AG04450 (cell line): ENCODE measurements around the gene DCAF8. TPM values are rescaled to one million over a fixed set of nuclear protein-coding genes. Genes with fewer than 3 reads are reported as not detected.

ENCODE experiments used
- CTCF ChIA-PET: fragments of 300-600, 350-600 bp; formaldehyde crosslinking; extraction: SDS; loops from one replicate; lab custom pipeline; 2022; ENCODE audit warnings: antibody characterized with exemption, inconsistent platforms; lab: Charles Lee
- POLR2A ChIA-PET: fragments of 350-600 bp; formaldehyde crosslinking; extraction: SDS; loops from one replicate; lab custom pipeline; 2021; ENCODE audit warnings: antibody characterized with exemption, inconsistent platforms; lab: Yijun Ruan, JAX
- DNase-seq: peaks from one replicate; pipeline ENCODE4 v3.0.0-alpha.2; 2011; ENCODE audit warnings: low read depth, low spot score
- H3K27ac ChIP-seq: one replicate; pipeline ENCODE4 v1.5.1; 2012; ENCODE audit warnings: low read depth, low read length, control low read depth
- H3K27me3 ChIP-seq: one replicate; pipeline ENCODE4 v1.6.0; 2012; ENCODE audit warnings: low read length; ENCODE audit not compliant: control insufficient read depth, insufficient read depth
- H3K4me3 ChIP-seq: 2 replicates; pipeline ENCODE4 v1.5.1; 2011; ENCODE audit warnings: mild to moderate bottlenecking, low read depth, low read length, control low read depth
- H3K9me3 ChIP-seq: 2 replicates; pipeline ENCODE4 v1.5.1; 2012; ENCODE audit warnings: low read length; ENCODE audit not compliant: control insufficient read depth, insufficient read depth
- CTCF ChIP-seq: IDR thresholded peaks from 2 replicates; pipeline ENCODE4 v1.5.1; 2011; ENCODE audit warnings: low read depth, low read length, control low read depth, inconsistent platforms
- polyA minus RNA-seq: library from RNA; depleted of rRNA, polyadenylated mRNA; stranded (reverse); fragments of >200 nt; gene quantifications from 2 replicates; pipeline ENCODE4 v1.2.3, GENCODE V29; 2011; rRNA and poly(A)+ RNA removed
- polyA plus RNA-seq: library from polyadenylated mRNA; depleted of rRNA; stranded (reverse); fragments of >200 nt; gene quantifications from 2 replicates; pipeline ENCODE4 v1.2.3, GENCODE V29; 2011; rRNA removed

DCAF8 gene
- 108 and 111 TPM in 2 replicates for polyA plus RNA-seq
- polyA minus RNA-seq = 96.4 and 105 TPM in 2 replicates

GRCh38 chr1:160261893-160262794, at the start of gene DCAF8:
TSS of gene DCAF8 (minus strand) at chr1:160262549. CDS start at chr1:160244008, 18,541 bp downstream.
- no peak for TF ChIP-seq CTCF
- H3K27ac ChIP-seq = peak within 1 kb of the TSS; percentile 94
- peak; percentile 93 for DNase-seq
- POLR2A ChIA-PET = interaction anchor here (0.6 to 2.0 kb wide), 10 partner anchors 9 to 115 kb away, joined by 3 to 12 read pairs (median 4); partner anchors contain the start of gene PEX19
- H3K9me3 ChIP-seq = no peaks in the 10 kb centered on the region; the same call in 1 of the 2 replicates
- peak within 1 kb of the TSS; percentile 100 for H3K4me3 ChIP-seq
- CTCF ChIA-PET = interaction anchor here (1.0 to 3.7 kb wide), 5 partner anchors 11 to 69 kb away, joined by 3 to 42 read pairs (median 5); no protein-coding TSS in a partner anchor
- H3K27me3 ChIP-seq = no peaks in the 10 kb centered on the region

DNA sequence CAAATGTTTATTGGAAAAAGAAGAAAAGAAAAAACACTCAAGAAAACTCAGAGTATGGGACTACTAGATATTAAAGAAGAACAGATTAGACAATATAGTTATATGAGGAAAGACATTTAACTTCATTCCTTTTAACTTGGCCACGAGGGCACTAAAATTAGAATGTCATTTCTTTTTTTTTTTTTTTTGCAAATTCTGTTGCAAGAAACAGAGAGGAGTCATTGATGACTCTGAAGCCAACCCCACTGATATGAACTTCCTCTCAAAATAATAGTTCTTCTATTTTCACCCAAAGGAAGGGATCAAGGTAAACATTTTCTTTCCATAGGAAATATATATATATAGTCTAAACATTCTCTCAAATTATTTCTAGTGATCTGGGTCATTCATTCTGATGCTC, 47.2 kb upstream of the DCAF8 start:
- Histone ChIP-seq H3K4me3 (no peak overlapping the region), H3K27me3 (no peaks in the 10 kb centered on the region), H3K9me3 (no peaks in the 10 kb centered on the region), H3K27ac (no peak overlapping the region)
- ChIA-PET CTCF (interaction anchor here (5.8 kb wide), 1 partner anchor 17 kb away, joined by 43 read pairs; no protein-coding TSS in a partner anchor), POLR2A (no interaction called here)
- DNase-seq = no peak
- no peak for TF ChIP-seq CTCF

DNA sequence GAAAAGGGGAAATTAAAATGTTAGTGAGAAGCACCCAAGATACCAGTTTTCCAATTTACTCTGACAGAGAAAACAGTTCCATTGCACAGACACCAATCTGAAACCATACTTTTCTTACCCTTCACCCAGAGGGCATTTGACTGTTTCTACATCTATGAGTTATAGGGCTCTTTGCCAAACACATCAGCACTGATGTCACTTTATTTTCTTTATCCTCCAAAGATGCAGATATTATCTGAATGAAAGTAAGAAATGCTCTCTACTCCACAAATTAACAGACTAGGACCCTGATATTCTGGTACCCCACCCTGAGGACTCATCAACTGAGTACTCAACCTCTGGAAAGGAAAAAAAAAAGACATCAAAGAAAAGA, 46.8 kb upstream of the DCAF8 start:
- ChIA-PET POLR2A (no interaction called here), CTCF (interaction anchor here (1.5 to 5.8 kb wide), 2 partner anchors 17 to 116 kb away, joined by 5 to 43 read pairs; no protein-coding TSS in a partner anchor)
- no peaks in the 10 kb centered on the region for H3K27me3 ChIP-seq
- no peak for TF ChIP-seq CTCF
- no peak for DNase-seq
- H3K4me3 ChIP-seq = no peak overlapping the region
- no peaks in the 10 kb centered on the region for H3K9me3 ChIP-seq
- H3K27ac ChIP-seq = no peak overlapping the region

DNA sequence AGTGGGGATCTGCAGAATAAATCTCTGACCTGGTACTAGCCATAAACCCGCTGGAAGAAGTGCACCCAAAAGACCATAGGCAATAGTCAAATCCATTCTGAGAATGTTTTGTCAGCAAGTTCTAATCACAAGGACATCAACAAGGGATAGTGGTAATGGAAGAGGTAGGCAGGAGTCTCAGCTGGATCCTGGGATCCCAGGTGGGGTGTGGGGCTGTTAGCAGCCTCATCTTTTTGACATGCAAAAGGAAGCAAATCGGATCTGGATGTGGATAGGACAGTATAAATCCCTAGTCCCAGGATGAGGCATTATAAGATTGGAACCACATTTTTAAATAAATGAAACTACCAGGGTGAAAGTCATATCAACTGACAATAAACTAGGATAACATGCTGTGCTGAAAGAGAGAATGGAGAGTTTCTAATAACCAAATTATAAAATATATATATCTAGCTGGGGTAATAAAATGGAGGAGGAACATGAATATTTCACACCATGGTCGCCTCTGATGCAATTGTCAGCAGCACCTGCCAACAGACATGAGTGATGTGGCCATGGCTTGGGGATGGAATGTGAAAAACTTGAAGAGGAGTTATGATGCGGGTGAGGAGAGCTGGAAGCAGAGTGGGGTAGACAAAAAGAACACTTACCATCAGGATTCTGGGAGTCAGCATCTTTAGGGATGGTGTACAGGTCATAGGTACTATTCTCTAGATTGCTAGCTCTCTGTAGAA, 46.3 kb upstream of the DCAF8 start:
- DNase-seq = no peak
- no peak for TF ChIP-seq CTCF
- CTCF ChIA-PET = interaction anchor here (0.7 to 5.8 kb wide), 3 partner anchors 16 to 115 kb away, joined by 5 to 43 read pairs (median 5); no protein-coding TSS in a partner anchor
- Histone ChIP-seq H3K27ac (no peak overlapping the region), H3K9me3 (no peaks in the 10 kb centered on the region), H3K4me3 (no peak overlapping the region), H3K27me3 (no peaks in the 10 kb centered on the region)
- POLR2A ChIA-PET = interaction anchor here (0.6 to 0.7 kb wide), 2 partner anchors 27 to 33 kb away, joined by 3 read pairs; no protein-coding TSS in a partner anchor
